ENCODE measurements around the gene PJA2. TPM values are rescaled to one million over a fixed set of nuclear protein-coding genes. Genes with fewer than 3 reads are reported as not detected.

The PJA2 gene
- total and polyA plus RNA-seq, 2 donors (not counting 3 experiments of a cell fraction or from before 2014, with no cell fraction given): 24.4 to 64.9 TPM

- Histone ChIP-seq H4K20me1 (replicated peaks; ENCODE audit: control insufficient read depth, extremely low read depth, insufficient read depth, low read length) (no peaks in the 10 kb centered on the region), H3K79me2 (ENCODE audit: control insufficient read depth, insufficient read depth, low read length) (no peaks in the 10 kb centered on the region), H3K4me2 (ENCODE audit: insufficient read depth, low read length) (no peak overlapping the region), H3K27ac (ENCODE audit: insufficient read depth, low read depth, low read length) (no peak overlapping the region), H3K9me1 (replicated peaks; ENCODE audit: control insufficient read depth, extremely low read depth, insufficient read depth, low read length) (peaks cover 2% of the 10 kb centered on the region), H3K9ac (replicated peaks; ENCODE audit: extremely low read depth, insufficient read depth, low read length) (no peak overlapping the region), H3K4me3 (replicated peaks in 1 of 3; ENCODE audit: insufficient read depth in 1 of 3, low read depth in 1 of 3, low read length in 3 of 3) (no peak overlapping the region), H3K9me3 (replicated peaks; ENCODE audit: control insufficient read depth, insufficient read depth, low read length) (no peaks in the 10 kb centered on the region), H3K4me1 (ENCODE audit: control insufficient read depth, extremely low read depth, insufficient read depth, low read length) (no peaks in the 10 kb centered on the region), H3K27me3 (ENCODE audit: control insufficient read depth in 2 of 2, insufficient read depth in 2 of 2, low read length in 2 of 2) (no peaks in the 10 kb centered on the region), H3K36me3 (ENCODE audit: control insufficient read depth in 2 of 2, extremely low read depth in 1 of 2, insufficient read depth in 2 of 2, low read length in 2 of 2) (peaks cover 2 to 8% of the 10 kb centered on the region in 2 experiments), H2AFZ (ENCODE audit: low read depth, low read length) (no peak overlapping the region)
- DNase-seq (ENCODE audit: low read depth, low spot score): no peak
- dilution Hi-C loops (cut with MboI; ENCODE audit: extremely low pct_ligation_motif_present, low sequenced_read_pairs): no loop called here
- no TSS peak for BruUV-seq (replicated peaks)
- ChIA-PET CTCF (interaction anchor here (1.8 kb wide), 1 partner anchor 16 kb away, joined by 5 read pairs; no protein-coding TSS in a partner anchor), POLR2A (no interaction called here)
- no peak for FAIRE-seq
- intact Hi-C loops (cut with micrococcal nuclease): no loop called here
- TF ChIP-seq MYC (IDR thresholded peaks at IDR 0.05; ENCODE audit: low read depth, low read length) (no peak), FOS (IDR thresholded peaks at IDR 0.05; ENCODE audit: borderline replicate concordance, insufficient read depth, low read length) (no peak), EZH2 (IDR thresholded peaks at IDR 0.05; ENCODE audit: borderline replicate concordance, low read depth, low read length, severe bottlenecking) (no peak), JUN (IDR thresholded peaks at IDR 0.05; ENCODE audit: borderline replicate concordance, insufficient read depth, insufficient read length, low read depth) (no peak), MAX (IDR thresholded peaks at IDR 0.05; ENCODE audit: insufficient read depth, insufficient read length) (no peak), POLR2AphosphoS5 (IDR thresholded peaks at IDR 0.05; ENCODE audit: insufficient read depth, low read depth, low read length) (no peak), CTCF (IDR thresholded peaks at IDR 0.05; ENCODE audit: extremely low read depth in 1 of 2, insufficient read depth in 1 of 2, low read depth in 1 of 2, low read length in 2 of 2) (no peak), GATA2 (IDR thresholded peaks at IDR 0.05; ENCODE audit: insufficient read depth, insufficient read length, low read depth, low read length) (no peak)
Measured at GRCh38 chr5:109347252-109347888, 62.4 kb downstream of the PJA2 start.

All from endothelial cell of umbilical vein (primary cell).